BE2C (cell line): ENCODE data around the gene PRRG2.

Experiments used
- DNase-seq: peaks from one replicate; pipeline ENCODE4 v3.0.0-alpha.2; 2020
- H3K27me3 ChIP-seq: fragments of 250-450 bp; sonication (Bioruptor Pico); 2 replicates; pipeline ENCODE4 v1.5.1; 2020; ENCODE audit warnings: mild to moderate bottlenecking
- H3K36me3 ChIP-seq: fragments of 250-450 bp; sonication (Bioruptor Pico); 2 replicates; pipeline ENCODE4 v1.5.1; 2020; ENCODE audit warnings: mild to moderate bottlenecking
- H3K4me1 ChIP-seq: fragments of 250-450 bp; sonication (Bioruptor Pico); 2 replicates; pipeline ENCODE4 v1.5.1; 2020
- H3K4me3 ChIP-seq: 2 replicates; pipeline ENCODE4 v1.5.1; 2011; ENCODE audit warnings: low read depth, low read length
- H3K9me3 ChIP-seq: fragments of 250-450 bp; sonication (Bioruptor Pico); 2 replicates; pipeline ENCODE4 v1.5.1; 2020
- TF ChIP-seq, protein P1 (sequence below): IDR thresholded peaks from 2 replicates; pipeline ENCODE4 v1.5.1; 2012; ENCODE audit warnings: mild to moderate bottlenecking, low read depth, low read length

The PRRG2 gene

DNA sequence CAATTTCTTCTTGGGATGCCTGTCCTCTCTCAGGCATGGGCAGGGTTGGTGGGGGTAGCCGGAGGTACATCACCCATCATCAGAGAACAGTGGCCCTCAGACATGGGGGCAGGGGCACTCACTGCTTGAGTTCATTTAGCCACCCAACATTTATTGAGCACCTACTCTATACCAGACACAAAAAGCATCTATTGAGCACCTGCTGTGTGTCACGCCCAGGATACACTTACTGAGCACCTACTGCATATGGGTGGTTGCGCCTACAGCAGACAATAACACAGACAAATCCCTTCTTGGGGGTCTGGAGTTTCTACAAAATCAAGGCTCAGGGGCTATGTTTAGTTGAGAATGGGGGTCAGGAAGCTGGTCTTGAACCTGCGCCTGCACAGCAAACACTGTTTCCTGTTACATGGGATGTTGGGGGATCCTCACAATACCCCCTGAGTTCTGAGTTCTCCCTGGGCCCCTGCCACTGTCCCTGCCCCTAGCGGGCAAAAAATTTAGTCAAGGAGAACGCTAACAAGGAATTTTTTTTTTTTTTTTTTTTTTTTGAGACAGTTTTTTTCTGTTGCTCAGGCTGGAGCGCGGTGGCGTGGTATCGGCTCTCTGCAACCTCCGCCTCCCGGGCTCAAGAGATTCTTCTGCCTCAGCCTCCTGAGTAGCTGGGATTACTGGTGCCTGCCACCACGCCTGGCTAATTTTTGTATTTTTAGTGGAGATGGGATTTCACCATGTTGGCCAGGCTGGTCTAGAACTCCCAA lies 41.7 kb upstream of the PRRG2 start:
- TF ChIP-seq, protein P1, sequence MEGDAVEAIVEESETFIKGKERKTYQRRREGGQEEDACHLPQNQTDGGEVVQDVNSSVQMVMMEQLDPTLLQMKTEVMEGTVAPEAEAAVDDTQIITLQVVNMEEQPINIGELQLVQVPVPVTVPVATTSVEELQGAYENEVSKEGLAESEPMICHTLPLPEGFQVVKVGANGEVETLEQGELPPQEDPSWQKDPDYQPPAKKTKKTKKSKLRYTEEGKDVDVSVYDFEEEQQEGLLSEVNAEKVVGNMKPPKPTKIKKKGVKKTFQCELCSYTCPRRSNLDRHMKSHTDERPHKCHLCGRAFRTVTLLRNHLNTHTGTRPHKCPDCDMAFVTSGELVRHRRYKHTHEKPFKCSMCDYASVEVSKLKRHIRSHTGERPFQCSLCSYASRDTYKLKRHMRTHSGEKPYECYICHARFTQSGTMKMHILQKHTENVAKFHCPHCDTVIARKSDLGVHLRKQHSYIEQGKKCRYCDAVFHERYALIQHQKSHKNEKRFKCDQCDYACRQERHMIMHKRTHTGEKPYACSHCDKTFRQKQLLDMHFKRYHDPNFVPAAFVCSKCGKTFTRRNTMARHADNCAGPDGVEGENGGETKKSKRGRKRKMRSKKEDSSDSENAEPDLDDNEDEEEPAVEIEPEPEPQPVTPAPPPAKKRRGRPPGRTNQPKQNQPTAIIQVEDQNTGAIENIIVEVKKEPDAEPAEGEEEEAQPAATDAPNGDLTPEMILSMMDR = no peak
- DNase-seq = no peak
- Histone ChIP-seq H3K4me1 (no peaks in the 10 kb centered on the region), H3K36me3 (no peaks in the 10 kb centered on the region), H3K27me3 (no peaks in the 10 kb centered on the region), H3K4me3 (no peak overlapping the region), H3K9me3 (no peaks in the 10 kb centered on the region)

DNA sequence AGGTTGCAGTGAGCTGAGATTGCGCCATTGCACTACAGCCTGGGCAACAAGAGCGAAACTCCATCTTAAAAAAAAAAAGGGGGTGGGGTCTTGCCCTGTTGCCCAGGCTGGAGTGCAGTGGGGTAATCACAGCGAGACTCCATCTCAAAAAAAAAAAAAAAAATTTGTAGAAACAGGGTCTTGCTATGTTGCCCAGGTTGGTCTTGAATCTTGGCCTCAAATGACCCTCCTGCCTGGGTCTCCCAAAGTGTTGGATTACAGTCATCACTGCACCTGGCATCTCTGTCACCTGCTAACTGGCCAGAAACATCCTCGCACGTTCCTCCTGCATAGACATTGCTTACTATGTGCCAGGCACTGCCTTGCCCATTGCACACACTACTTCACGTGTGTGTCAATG lies 39.2 kb upstream of the PRRG2 start:
- Histone ChIP-seq H3K4me1 (no peaks in the 10 kb centered on the region), H3K9me3 (no peaks in the 10 kb centered on the region), H3K4me3 (no peak overlapping the region), H3K27me3 (no peaks in the 10 kb centered on the region), H3K36me3 (no peaks in the 10 kb centered on the region)
- DNase-seq = no peak
- TF ChIP-seq, protein P1 = no peak

DNA sequence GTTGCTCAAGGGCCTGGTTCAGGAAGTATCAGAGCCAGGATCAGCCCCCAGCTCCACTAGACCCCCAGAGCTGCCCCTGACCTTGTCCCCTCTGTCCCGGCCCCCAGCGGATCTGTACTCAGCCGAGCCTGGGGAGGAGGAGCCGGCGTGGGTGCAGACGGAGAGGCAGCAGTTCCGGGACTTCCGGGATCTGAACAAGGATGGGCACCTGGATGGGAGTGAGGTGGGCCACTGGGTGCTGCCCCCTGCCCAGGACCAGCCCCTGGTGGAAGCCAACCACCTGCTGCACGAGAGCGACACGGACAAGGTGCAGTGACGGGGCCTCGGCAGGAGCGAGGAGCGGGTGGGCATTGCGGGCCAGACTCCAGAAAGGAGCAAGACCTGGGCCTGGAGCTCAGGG lies 38.7 kb upstream of the PRRG2 start:
- no peaks in the 10 kb centered on the region for H3K27me3 ChIP-seq
- no peak for DNase-seq
- no peaks in the 10 kb centered on the region for H3K36me3 ChIP-seq
- no peak overlapping the region for H3K4me3 ChIP-seq
- TF ChIP-seq, protein P1 = no peak
- H3K4me1 ChIP-seq = no peaks in the 10 kb centered on the region
- no peaks in the 10 kb centered on the region for H3K9me3 ChIP-seq

DNA sequence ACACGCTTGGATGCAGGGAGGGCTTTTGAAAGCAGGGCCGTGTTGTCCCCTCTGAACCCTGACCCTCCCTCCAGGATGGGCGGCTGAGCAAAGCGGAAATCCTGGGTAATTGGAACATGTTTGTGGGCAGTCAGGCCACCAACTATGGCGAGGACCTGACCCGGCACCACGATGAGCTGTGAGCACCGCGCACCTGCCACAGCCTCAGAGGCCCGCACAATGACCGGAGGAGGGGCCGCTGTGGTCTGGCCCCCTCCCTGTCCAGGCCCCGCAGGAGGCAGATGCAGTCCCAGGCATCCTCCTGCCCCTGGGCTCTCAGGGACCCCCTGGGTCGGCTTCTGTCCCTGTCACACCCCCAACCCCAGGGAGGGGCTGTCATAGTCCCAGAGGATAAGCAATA lies 38.1 kb upstream of the PRRG2 start:
- TF ChIP-seq, protein P1 = no peak
- H3K36me3 ChIP-seq = no peaks in the 10 kb centered on the region
- H3K9me3 ChIP-seq = no peaks in the 10 kb centered on the region
- no peaks in the 10 kb centered on the region for H3K4me1 ChIP-seq
- no peaks in the 10 kb centered on the region for H3K27me3 ChIP-seq
- no peak for DNase-seq
- H3K4me3 ChIP-seq = no peak overlapping the region

DNA sequence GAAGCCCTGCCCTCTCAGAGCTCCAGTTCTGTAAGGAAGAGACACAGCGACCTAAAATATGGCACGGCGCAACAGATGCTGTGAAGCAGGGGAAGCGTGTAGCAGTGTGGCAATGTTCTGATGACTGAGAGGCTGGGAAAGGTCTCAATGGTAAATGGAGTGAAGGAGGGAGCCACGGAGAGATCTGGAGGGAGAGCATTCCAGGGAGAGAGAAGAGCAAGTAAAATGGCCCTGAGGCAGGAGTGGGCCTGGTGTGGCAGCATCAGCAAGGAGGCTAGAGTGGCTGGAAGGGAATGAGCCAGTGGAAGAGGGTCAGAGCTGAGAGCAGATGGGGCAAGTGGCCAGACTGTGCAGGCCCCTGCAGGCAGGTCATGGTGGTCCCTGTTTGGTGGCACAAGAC lies 37.0 kb upstream of the PRRG2 start:
- no peak for DNase-seq
- no peaks in the 10 kb centered on the region for H3K27me3 ChIP-seq
- no peak overlapping the region for H3K4me3 ChIP-seq
- TF ChIP-seq, protein P1 = no peak
- H3K36me3 ChIP-seq = no peaks in the 10 kb centered on the region
- H3K9me3 ChIP-seq = no peaks in the 10 kb centered on the region
- no peaks in the 10 kb centered on the region for H3K4me1 ChIP-seq

DNA sequence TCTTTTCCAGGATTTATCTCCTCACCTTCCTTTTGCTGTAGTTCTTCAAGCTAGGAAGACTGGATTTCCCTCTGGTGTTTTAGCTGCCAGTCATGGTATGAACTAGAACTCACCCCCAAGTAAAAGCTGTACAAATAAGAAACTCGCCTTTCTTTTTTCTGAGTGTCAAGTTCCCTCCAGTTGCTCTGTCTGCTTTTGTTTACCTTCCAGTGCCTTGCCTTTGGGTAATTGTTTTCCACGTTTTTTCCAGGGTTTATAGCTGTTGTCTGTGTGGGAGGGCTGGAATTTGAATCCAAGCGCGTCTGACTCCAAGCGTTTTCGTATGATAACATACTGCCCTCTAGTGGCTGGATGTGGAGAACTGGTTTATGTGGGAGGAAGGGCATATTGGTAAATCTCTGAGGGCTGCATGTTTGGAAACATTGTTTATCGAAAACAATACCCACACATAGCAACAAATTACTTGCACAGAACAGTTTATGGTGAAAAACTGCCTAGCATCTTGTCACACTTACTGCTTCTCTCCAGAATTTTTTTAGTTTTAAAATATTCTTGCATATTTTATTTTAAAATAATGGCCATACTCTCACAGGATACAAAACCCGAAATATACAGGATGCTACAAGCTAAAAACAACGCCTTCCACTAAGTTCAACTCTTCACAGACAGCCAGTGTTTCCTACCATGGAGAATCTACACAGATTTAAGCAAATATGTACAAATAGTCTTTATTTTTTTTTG lies 34.1 kb upstream of the PRRG2 start:
- peak; percentile 83 for DNase-seq
- H3K27me3 ChIP-seq = no peaks in the 10 kb centered on the region
- H3K4me3 ChIP-seq = no peak overlapping the region
- TF ChIP-seq, protein P1 = peak; percentile 88
- H3K36me3 ChIP-seq = no peaks in the 10 kb centered on the region
- H3K4me1 ChIP-seq = no peaks in the 10 kb centered on the region
- H3K9me3 ChIP-seq = no peaks in the 10 kb centered on the region; the same call in 1 of the 2 replicates
